GM18907 (cell line): Measurements from ENCODE around the gene MAML3.

Experiments used
- ATAC-seq: cut with Tn5 transposase; IDR thresholded peaks from one replicate; pipeline ENCODE4 v1.9.1; 2021; ENCODE audit warnings: mild to moderate bottlenecking, moderate library complexity; ENCODE audit not compliant: unreplicated experiment

Gene MAML3

DNA sequence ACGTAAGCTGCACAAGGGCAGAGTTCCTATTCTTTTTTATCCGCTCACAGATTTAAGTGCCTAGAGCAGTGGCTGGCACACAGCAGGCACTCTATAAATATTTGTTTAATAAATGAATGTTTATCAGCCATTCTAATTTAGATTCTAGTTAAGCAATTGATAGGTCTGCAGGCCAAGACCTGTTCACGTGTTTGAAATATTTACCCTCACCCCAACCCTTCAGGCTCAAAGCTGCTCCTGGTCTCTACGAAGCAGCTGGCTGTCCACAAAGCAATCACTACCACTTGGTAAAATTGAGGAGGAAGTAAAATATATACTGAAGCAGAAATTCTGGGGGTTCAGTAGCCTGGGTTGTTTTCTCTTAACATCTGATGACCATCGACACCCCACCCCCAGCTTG lies 330.2 kb downstream of the MAML3 start:
- no peak for ATAC-seq

DNA sequence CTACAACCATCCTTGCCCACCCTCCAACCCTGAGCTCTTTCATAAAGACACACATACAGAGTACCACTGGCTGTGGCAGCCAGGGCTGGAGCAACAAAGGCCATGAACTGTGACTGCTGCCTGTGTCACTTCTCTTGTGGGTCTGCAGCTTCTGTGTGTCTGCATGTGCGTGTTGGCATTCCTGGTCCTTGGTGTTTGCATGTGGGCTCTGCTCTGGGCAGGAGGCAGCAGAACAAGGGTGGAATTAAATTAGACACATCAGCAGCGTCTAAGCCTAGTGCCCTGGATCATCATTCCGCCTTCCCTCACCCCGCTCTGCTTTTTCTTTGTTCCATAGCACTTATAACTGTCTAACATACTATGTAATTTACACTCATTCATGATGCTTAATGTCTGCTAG lies 330.6 kb downstream of the MAML3 start:
- no peak for ATAC-seq

DNA sequence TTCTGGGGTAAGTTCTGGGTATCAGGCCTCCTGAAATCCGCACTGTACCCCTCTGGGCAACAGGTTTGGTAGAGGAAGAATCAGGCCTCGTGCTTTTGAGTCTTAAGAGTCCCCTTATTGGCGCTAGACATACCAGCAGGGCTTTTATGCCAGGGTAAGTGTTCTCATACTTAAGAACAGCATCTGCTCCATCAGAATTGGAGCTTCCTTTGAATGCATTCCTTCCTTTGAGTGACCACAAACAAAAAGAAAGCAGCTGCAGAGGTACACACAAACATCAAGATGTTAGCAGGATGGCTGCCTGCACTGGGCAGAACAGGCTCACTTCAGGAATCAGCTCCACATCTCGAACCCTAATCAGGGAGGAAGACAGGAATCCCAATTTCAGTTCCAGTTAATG lies 331.6 kb downstream of the MAML3 start:
- no peak for ATAC-seq

DNA sequence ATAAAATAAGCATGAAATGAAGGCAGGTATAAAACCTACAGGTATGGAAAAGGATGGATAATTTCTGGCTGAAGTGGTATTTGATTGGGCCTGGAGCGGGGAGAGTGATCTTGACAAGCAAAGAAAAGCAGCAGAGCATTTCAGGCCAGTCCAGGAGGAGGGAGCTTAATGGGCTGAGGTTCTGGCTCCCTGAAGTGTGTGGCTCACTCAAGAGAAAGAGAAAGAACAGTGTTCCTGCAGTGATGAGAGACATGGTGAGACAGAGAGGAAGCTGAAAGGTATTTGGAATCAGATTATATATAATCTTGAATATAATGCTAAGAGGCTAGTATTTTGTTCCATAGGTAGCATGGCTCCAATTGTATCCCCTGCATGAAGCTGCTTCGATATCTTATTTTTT lies 334.9 kb downstream of the MAML3 start:
- ATAC-seq, result no peak

DNA sequence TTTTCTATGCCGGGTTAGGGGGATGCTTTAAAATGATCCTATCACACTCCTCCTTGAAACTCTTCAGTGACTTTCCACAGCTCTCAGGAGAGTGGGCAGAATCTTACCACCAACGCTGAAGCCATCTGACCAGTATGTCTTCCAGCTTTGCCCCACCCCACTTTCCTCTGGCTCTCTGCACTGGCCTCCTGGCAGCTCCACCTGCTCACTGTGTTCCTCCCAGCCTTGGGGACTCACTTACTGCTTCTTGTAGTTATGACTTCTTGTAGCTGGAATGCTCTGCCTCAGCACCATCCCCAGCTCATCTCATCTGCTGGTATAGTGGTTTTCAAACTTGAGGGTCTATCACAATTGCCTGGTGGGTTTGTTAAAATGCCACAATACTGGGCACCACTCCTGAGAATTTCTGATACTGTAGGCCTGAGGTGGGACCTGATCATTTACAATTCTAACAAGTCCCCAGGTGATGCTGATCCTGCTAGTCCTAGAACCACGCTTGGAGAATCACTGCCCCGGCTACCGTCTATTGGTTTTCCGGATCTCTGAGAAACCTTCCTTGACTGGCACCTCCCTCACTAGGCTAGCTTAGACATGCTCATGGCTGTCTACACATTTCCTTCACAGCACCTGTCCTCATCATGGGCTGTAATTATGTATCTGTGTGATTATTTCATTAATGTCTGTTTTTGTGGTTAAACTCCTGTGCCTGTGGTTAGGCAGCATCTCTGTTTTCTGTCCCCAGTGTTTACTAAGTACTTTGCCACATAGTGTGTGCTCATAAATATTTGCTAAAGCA lies 336.1 kb downstream of the MAML3 start:
- no peak for ATAC-seq

DNA sequence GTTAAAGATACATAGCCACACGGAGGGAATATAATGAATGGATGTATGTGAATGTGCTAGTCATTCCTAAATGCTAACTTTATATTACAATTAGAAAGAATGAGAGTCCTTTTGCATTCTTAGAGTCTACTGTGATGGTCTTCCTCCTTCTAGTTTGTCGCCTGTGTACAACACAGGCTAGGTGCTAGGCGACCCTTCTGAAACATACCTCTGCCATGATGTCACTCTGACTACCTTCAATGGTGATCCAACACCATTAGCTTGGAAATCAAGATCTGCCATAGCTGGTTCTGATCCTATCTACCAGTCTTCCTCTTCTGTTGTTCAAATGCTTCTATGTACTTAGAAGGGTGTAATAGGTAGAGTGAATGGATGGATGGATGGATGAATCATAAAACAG lies 337.1 kb downstream of the MAML3 start:
- ATAC-seq, result no peak

DNA sequence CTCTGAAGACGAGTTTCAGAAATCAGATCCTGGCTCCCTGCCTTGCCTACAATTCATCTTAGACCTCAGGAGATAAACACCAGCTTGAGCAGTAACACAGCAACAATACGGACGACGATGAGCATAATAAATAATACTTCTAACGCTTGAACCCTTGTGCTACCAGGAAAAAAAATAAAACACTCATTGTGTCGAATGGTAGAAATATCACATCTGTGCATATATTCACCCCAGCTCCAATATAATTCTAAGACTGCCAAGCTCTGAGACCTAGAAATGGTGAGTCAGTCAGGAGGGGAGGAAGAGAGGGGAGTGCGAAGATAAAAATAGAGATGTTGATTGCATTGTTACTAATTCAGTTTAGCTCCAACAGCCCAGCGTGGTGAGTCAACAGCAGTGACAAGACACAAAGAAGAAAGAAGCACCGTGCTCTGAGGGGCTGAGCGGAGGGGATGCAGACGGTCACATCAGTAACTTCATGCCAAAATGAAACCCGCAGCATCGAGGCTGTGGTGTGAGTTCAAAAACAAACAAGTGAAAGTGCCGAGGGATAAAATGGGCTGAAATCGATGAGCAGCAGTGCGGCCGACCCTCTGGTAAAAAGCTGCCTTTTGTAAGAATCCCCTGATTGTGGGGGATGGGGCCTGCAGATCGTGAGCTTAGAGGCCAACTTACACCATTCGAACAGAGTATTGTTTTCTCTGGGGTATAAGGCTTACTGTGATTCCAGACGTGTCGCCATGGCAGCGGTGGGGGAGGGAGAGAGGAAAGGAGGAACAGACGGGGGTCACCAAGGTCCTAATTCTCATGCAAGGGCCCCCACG lies 338.0 kb downstream of the MAML3 start:
- ATAC-seq, result no peak

DNA sequence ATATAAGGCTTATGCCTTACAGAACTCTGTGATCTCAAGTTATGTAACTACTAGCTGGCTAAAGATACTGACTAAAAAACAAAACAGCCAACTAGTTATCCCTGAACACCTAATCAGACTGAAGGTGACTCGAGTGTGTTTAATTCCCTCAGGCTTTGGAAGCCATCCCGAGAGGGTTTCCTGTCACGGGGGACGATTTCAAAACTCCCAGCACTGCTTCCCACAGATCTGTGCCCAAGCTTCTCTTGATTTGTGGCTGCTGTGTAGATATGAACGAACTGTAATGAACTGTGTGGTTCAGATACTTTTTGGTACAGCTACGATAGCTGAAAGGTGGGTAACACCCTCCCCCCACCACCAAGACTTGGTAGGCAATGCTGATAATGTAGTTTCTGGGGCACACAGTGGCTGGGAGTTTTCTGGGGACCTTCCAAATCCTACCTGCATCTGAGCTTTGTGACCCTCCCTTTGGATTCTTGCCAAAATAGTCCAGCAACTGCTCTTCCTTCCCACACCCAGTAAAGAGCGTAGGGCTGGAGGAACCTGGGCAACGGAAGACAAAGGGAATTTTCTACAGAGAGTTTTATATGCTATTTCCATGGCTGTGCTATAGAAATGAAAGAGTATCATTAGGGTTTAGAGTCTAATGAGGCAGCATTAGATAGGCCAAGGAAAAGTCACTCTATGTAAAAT lies 339.5 kb downstream of the MAML3 start:
- no peak for ATAC-seq

DNA sequence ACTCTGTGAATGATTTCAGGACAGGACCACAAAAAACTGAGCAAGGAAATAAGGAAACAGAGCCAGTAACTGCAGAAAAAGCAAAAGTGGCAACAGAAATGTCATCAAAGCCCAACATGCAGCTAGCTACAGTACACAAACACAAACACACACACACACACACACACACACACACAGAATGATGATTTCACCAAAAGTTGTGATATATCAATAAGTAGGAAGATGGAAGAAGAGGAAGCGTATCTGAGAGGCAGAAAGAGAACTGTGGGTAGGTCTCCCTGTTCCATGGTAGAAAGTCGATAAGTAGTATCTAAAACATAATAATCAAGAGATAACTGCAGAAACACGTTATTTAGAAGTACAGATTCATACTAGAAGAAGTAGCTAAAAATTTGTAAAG lies 340.1 kb downstream of the MAML3 start:
- no peak for ATAC-seq

DNA sequence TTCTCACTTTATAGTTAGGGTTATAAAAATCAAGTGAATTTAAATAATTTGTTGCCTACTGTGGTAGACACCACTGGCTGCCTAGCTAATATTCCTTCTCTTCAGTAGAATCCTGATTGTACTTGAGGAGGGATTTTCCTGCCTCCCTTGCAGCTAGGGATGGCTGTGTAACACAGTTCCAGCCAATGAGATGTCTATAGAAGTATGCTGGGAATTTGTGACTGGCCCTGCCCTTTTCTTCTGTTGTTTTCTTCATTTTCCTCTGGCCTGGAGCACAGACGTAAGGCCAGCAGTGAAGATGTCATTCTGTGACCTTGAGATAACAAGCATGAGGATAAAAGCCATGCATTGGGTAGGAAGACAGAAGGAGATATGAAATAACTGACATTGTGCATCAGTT lies 343.3 kb downstream of the MAML3 start:
- no peak for ATAC-seq

DNA sequence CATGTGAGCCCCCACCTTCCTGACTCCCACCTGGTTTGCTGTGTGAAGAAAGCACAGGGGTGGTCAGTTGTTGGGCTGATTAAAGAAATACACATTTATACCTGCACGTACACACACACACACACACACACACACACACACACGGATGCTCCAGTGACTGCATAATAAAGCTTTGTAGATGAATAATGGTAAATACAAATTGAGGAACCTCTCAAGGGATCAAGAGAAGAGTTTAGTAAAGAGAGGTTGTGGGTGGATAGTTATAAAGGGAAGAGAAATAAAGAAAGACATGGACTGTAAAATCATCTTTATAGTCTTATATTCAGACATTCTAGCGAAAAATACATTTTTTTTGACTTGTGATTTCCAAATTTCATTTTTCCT lies 344.2 kb downstream of the MAML3 start:
- ATAC-seq, result no peak

DNA sequence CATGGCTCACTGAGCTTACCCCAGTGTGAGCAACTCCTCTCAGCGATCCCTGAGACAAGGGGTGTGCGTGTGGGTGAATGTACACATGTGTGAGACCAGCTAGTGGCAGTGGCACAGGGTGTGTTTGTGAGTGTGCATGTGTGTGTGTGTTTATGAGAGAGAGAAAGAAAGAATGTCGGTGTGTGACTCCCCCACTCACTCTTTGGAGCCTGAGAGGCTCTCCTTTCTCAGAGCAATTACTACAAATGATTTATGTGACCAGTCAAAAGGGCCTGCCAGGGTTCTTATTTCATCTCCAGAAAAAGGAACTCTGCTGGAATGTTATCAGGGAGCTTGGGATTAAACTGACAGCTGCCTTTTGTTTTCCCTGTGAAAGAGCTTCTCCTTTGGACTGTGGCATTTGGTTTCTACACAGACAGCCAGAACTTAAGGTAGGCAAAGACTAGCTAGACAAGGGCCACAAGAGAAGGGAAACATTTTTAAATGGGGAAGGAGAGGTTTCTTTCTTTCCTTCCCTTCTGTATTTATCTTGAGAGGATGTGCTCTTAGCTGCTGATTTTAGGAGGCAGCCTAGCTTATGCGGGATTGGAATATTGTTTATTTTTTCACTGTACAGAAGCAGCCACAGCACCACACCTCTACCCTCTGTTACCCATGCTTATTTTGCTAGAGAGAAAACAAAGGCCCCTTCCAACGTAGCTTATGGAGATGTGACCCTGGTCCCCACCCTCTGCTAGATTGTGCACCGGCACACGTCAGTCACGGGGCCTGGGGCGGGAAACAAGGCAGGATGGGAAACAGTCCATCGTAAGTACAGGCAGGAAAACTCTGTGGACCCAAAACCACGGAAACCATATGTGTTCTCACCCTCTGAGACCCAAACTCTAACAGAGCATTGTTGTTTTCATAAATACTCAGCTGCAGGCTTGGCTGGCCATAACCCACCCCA lies 344.9 kb downstream of the MAML3 start:
- no peak for ATAC-seq

DNA sequence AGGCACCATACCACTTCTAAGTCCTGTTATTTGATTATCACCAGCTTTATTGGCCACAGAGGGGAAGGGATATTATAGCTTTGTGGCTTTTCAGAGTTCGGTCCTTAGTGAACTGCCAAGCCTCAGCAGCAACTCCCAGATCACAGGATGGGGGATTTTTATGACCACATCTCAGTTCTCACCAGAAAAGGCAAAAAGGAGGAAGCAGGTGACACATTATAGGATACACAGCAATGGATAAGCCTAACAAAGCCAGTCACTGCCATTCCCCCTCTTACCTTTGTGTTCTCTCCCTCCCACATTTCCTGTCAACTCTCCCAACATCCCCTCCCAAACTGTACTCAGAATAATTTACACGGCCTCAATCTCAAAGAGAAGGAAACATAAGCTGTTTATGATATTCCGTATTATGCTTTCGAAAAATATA lies 345.6 kb downstream of the MAML3 start:
- ATAC-seq, result no peak

DNA sequence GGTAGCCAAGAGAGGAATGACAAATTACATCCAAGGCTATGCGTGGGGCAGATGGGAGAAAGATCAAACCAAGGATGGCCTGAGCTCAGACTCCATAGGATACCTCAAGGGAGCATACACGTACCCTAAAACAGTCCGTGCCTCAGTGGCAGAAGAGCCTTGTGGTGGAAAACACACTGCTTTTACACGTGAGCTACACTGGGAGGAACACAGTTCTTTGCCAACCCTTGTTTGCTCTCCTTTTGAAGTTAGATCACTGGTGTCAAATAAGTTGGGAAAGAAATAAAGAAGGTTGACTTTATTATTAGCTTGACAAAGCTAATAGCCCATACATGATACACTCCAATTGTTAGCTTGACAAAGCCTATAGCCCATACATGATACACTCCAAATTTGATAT lies 346.5 kb downstream of the MAML3 start:
- no peak for ATAC-seq

DNA sequence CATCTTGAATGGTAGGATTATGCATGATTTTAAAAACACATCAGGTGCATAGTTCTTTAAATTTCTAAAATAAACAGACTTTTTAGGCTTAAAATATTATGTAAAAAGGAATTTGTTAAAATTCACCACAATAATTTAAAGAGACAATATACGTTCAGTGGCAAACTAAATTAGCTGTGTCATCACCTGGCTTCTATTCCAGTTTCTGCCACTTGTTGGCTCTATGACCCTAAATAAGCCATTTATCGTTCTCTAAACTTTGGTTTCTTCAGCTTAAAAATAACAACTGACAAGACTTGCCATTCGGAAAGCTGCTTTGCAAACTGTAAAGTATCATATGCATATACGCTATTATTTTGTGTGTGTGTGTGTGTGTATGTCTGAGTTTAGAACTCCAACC lies 347.1 kb downstream of the MAML3 start:
- no peak for ATAC-seq

DNA sequence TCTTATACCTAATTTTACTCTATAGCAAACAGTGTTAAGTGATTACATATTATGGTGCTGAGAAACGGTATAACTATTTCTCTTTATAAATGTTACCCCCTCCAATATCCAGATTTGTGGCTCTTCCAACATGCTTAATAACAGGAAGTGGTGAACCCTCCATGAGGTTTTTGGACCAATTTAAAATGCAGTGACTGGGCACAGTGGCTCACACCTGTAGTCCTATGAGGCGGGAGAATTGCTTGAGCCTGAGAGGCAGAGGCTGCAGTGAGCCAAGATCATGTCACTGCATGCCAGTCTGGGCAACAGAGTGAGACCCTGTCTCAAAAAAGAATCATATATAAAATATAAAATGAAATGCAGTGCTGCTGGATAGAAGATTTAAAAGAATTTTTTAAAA lies 351.1 kb downstream of the MAML3 start:
- no peak for ATAC-seq

DNA sequence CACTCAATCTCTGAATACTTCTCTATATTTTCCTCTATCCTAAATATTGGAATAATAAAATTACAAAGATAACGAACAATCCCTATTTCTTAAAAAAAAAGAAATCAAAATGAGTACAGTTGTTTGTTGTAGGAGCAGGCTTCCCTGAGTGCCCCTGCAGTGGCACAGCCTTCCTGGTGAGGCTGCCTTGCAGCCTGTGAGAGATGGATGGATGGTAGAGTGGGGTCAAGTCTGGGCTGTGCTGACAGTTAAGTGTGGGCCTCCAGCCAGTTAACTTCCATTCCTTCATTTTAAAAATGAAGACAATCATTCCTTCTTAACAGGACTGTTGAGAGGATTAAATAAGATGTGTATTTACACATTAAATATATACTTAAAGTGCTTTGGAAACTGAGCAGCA lies 351.5 kb downstream of the MAML3 start:
- ATAC-seq, result no peak

DNA sequence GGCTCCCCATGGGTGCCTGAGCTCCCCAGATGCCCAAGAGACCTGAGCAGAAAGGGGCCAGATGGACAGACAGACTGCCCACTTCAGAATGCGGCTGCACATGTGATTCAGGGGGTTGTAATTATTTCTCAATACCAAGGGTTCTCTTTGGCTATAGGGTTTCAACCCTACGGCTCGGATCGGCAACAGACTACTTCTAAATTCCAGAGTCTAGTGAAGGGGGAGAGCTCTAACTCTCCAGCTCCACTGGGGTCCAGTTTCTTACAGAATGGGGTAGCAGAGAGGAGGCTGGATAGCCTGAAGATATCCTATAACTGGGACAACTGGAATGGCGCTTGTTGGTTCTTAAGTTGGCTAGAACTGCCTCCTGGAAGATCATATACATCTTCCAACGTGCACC lies 352.1 kb downstream of the MAML3 start:
- no peak for ATAC-seq

DNA sequence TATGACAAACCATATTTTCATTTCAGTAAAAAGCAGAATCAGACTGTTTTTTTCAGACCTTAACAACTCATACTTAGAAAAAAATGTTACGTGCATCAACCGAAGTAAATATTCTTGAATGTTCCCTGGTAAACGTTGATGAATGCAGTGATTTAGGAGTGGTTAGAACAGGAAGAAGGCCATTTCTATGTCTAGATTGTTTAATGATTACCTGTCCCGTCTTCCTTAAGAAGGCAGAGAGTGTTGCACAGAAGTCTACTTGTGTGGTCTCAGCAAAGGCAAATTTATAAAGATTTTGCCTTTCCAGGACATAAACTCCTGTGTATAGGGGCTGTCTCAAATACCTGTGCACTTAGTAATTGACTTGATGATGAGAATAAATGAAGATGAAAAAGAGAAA lies 353.9 kb downstream of the MAML3 start:
- ATAC-seq, result no peak

DNA sequence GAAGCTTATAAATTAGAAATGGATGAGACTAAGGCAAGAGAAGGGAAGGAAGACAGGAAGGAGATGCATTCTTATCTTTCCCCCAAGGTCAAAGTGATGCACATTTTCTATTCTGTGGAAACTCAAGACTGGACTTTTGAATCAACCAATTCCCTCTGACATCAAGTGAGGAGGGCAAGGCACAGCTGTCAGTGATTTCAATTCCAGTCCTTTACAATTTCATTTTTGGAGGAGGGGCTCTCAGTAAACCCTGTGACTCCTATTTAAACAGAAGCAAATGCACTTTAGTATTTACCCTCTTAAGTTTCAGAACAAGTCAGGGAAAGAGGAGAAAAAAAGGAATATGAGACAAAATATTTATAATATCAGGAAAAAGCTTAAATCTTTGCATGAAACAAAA lies 354.4 kb downstream of the MAML3 start:
- ATAC-seq, result no peak

DNA sequence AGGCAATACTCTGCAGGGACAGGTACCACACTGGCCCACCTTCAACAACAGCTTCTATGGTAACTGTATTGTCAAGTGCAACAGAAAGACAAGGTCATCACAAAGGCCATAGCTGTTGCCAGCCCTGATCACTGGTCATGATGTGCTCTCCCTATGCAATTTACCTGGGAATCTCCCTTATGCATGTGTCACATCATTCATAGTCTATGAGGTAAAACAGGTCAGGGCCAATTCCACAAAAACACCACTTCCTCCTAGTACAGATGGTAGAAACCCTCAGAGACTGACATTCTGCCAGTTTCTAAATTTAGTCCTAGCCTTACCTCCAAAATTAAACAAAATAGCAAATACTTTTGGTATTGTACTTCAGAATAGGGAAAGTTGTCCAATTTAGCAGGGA lies 355.5 kb downstream of the MAML3 start:
- ATAC-seq, result no peak
